ENCODE data around the gene RABAC1.

Gene RABAC1

DNA sequence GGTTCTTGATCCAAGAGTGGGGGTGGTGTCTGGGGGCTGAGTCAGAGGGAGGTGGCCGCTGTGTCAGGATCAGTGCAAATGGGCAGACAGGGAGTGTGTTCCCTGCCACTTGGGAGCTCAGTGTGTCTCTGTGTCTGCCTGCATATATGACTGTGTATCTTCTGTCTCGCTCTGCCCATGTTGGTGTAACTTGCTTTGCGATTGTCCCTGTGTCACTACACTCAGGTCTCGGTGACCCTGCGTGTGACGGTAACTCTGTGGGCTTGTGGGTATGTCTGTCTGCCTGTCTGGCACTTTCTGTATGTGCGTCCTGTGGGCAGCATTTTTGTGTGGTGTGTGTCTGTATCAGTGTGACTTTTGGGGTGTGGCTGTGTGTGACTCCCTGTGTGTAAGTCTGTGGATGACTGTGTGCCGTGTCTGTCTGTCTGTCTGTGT, 22.7 kb downstream of the RABAC1 start:
- Histone ChIP-seq H3K27me3 (ENCODE audit: insufficient read depth, insufficient read length) (peaks cover 62% of the 10 kb centered on the region), H3K36me3 (ENCODE audit: insufficient read depth, insufficient read length, low read length) (no peaks in the 10 kb centered on the region), H3K9ac (ENCODE audit: insufficient read length, low read depth) (no peak overlapping the region), H3K4me1 (ENCODE audit: insufficient read depth, insufficient read length) (peaks cover 7% of the 10 kb centered on the region), H3K9me3 (ENCODE audit: insufficient read depth, low read length) (no peaks in the 10 kb centered on the region), H3K4me3 (ENCODE audit: insufficient read length, low read depth) (no peak overlapping the region)
- no peak for DNase-seq (ENCODE audit: low read depth, low spot score)
- TF ChIP-seq YY1 (IDR thresholded peaks at IDR 0.05; ENCODE audit: insufficient read depth, insufficient read length): no peak
- TF ChIP-seq ZNF274 (IDR thresholded peaks at IDR 0.05; ENCODE audit: low read depth, low read length): no peak
- no peak for TF ChIP-seq SUZ12 (IDR thresholded peaks at IDR 0.05; ENCODE audit: extremely low read depth, insufficient read depth, insufficient read length)

DNA sequence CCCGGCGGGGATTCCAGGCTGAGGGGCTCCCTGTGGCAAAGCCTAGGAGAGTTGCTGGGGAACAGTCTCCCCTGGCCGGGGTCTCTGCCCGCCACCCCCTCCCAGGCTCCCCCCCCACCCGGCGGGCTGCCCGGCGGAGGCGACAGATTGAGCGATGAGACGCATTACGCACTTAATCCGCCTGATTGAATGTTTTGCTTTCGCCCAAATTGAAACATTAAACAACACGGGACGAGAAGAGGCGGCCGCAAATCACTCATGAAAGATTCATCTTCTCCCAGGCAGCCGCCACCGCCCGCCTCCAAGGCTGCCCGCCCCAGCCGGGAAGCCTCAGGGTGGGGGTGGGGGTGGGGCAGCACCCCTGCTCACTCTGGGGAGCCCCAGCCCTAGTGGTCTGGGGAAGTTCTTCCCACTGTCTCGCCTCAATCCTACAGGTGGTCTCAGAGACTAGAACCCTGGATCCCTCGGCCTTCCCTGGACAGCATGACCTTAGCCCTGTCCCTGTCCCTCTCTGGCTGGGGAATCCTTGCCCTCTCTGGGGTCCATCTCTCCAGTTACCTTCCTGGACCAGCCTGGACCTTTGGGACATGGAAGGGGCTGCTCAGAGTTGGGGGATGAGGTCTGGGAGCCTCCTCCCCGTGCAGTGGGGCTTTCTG, 23.2 kb downstream of the RABAC1 start:
- Histone ChIP-seq H3K4me3 (ENCODE audit: insufficient read length, low read depth) (no peak overlapping the region), H3K27me3 (ENCODE audit: insufficient read depth, insufficient read length) (peaks cover 60% of the 10 kb centered on the region), H3K4me1 (ENCODE audit: insufficient read depth, insufficient read length) (peaks cover 9% of the 10 kb centered on the region), H3K36me3 (ENCODE audit: insufficient read depth, insufficient read length, low read length) (no peaks in the 10 kb centered on the region), H3K9me3 (ENCODE audit: insufficient read depth, low read length) (no peaks in the 10 kb centered on the region), H3K9ac (ENCODE audit: insufficient read length, low read depth) (no peak overlapping the region)
- DNase-seq (ENCODE audit: low read depth, low spot score): no peak
- no peak for TF ChIP-seq YY1 (IDR thresholded peaks at IDR 0.05; ENCODE audit: insufficient read depth, insufficient read length)
- no peak for TF ChIP-seq ZNF274 (IDR thresholded peaks at IDR 0.05; ENCODE audit: low read depth, low read length)
- TF ChIP-seq SUZ12 (IDR thresholded peaks at IDR 0.05; ENCODE audit: extremely low read depth, insufficient read depth, insufficient read length): no peak

DNA sequence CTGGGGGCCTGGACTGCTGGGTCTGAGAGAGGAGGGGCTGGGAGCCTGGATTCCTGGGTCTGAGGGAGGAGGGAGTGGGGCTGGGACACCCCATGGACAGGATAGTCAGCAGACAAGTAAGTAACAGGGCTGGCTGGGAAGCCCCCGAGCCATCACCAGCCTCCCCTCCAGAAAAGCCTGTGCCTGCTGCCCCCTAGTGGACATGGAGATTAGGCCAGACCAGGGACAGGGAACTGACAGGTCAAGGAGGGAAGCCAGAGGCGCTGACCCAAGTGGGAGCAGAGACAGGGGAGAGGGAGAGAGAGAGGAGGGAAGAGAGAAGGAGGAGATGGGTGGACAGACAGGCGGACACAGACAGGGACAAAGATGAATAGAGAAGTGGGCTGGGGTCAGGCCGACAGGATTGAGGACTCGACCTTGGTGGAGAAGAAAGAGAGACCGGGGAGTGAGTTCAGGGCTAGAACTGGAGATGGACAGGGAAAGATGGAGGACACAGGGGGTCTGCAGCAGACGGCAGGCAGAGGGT, 24.2 kb downstream of the RABAC1 start:
- DNase-seq (ENCODE audit: low read depth, low spot score): peak; percentile 46
- peaks cover 64% of the 10 kb centered on the region for H3K27me3 ChIP-seq (ENCODE audit: insufficient read depth, insufficient read length)
- no peaks in the 10 kb centered on the region for H3K9me3 ChIP-seq (ENCODE audit: insufficient read depth, low read length)
- H3K36me3 ChIP-seq (ENCODE audit: insufficient read depth, insufficient read length, low read length): no peaks in the 10 kb centered on the region
- H3K9ac ChIP-seq (ENCODE audit: insufficient read length, low read depth): no peak overlapping the region
- no peak overlapping the region for H3K4me3 ChIP-seq (ENCODE audit: insufficient read length, low read depth)
- TF ChIP-seq ZNF274 (IDR thresholded peaks at IDR 0.05; ENCODE audit: low read depth, low read length): no peak
- no peak for TF ChIP-seq YY1 (IDR thresholded peaks at IDR 0.05; ENCODE audit: insufficient read depth, insufficient read length)
- TF ChIP-seq SUZ12 (IDR thresholded peaks at IDR 0.05; ENCODE audit: extremely low read depth, insufficient read depth, insufficient read length): no peak
- peaks cover 9% of the 10 kb centered on the region for H3K4me1 ChIP-seq (ENCODE audit: insufficient read depth, insufficient read length)

DNA sequence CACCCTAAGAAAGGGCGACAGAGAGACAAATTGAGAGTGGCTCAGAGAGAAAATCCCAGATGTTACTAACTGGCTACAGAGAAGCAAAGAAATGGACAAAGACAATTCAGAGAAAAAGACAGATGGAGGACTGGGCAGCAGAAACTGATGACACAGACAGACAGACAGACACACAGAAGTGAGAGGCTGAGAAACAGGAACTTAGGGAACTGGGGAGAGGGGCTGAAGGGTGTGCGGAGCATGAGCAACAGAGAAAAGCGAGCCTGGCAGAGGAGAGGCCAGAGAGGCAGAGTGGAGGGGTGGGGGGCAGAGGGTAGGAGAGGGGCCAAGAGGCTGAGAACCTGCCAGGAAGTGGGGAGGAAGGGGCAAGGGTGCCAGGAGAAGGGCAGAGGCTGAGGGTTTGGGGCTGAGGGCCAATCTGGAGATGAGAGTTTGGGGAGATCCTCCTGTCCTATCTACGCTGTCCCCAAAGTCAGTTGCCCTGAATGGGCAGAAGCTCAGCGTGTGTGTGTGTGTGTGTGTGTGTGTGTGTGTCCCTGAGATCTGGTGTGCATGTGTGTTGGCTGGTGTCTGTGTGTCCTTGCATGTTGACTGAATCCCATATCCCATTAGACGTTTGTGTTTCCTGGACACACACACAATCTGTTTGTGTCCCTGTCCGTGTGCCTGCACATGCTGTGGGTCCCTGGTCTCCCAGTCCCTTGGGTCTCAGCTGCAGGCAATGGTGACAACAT, 25.3 kb downstream of the RABAC1 start:
- Histone ChIP-seq H3K36me3 (ENCODE audit: insufficient read depth, insufficient read length, low read length) (no peaks in the 10 kb centered on the region), H3K4me1 (ENCODE audit: insufficient read depth, insufficient read length) (peaks cover 13% of the 10 kb centered on the region), H3K27me3 (ENCODE audit: insufficient read depth, insufficient read length) (peaks cover 75% of the 10 kb centered on the region), H3K4me3 (ENCODE audit: insufficient read length, low read depth) (no peak overlapping the region), H3K9ac (ENCODE audit: insufficient read length, low read depth) (peak overlapping the region; percentile 22), H3K9me3 (ENCODE audit: insufficient read depth, low read length) (no peaks in the 10 kb centered on the region)
- DNase-seq (ENCODE audit: low read depth, low spot score): no peak
- TF ChIP-seq YY1 (IDR thresholded peaks at IDR 0.05; ENCODE audit: insufficient read depth, insufficient read length) (no peak), ZNF274 (IDR thresholded peaks at IDR 0.05; ENCODE audit: low read depth, low read length) (no peak)

DNA sequence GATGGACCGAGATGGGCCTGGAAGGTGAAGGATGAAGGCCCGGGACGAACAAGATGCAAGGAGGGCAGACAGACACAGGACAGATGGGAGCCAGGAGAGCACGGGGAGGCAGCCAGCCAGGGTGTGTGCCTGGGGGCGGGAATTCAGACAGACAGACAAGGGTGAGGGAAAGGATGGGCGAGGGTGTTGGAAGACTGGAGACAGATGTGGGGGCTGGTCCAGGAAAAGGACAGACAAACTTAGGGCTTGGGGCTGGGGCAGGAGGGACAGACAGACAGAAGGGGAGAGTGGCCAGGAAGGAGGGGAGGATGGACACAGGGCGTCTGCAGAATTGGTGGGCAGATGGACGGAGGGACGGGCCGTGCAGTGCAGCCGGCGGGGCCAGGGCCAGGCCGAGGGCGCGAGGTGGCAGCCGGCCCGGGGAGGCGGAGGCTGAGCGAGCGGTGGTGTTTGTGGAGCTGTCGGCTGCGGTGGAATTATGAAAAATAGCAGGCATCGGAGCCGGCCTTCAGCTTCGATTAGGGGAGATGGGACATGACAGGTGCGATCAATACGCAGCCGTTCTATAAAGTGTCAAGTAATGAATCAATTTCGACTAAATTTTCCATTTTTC, 26.3 kb downstream of the RABAC1 start:
- Histone ChIP-seq H3K36me3 (ENCODE audit: insufficient read depth, insufficient read length, low read length) (no peaks in the 10 kb centered on the region), H3K9ac (ENCODE audit: insufficient read length, low read depth) (no peak overlapping the region), H3K4me1 (ENCODE audit: insufficient read depth, insufficient read length) (peaks cover 15% of the 10 kb centered on the region), H3K4me3 (ENCODE audit: insufficient read length, low read depth) (no peak overlapping the region), H3K9me3 (ENCODE audit: insufficient read depth, low read length) (no peaks in the 10 kb centered on the region), H3K27me3 (ENCODE audit: insufficient read depth, insufficient read length) (peaks cover 83% of the 10 kb centered on the region)
- DNase-seq (ENCODE audit: low read depth, low spot score): no peak
- TF ChIP-seq YY1 (IDR thresholded peaks at IDR 0.05; ENCODE audit: insufficient read depth, insufficient read length) (no peak), SUZ12 (IDR thresholded peaks at IDR 0.05; ENCODE audit: extremely low read depth, insufficient read depth, insufficient read length) (no peak), ZNF274 (IDR thresholded peaks at IDR 0.05; ENCODE audit: low read depth, low read length) (no peak)

DNA sequence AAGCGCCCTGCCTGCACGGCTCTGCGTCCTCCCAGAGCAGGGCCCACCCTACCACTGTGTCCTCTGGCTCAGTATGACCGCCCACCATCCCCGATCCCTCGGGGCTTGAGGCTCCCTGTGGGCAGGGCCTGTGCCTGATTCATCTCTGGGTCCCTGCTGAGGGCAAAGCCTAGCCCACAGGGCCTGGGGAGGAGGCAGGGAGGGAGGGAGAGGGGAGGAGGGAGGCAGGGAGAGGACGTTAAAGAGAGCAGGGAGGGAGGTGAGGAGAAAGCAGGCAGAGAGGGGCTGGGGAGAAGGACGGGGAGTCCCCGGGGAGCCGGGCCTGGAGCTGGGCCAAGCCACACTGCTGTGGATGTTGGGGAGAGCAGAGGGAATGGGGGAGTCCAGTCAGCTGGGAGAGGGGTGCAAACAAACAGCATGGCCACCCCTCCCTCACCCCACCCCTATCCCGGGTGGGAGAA, 26.8 kb downstream of the RABAC1 start:
- H3K27me3 ChIP-seq (ENCODE audit: insufficient read depth, insufficient read length): peaks cover 88% of the 10 kb centered on the region
- peaks cover 15% of the 10 kb centered on the region for H3K4me1 ChIP-seq (ENCODE audit: insufficient read depth, insufficient read length)
- H3K9ac ChIP-seq (ENCODE audit: insufficient read length, low read depth): no peak overlapping the region

More for the DNA sequence above, 26.8 kb downstream of the RABAC1 start:
- no peak for DNase-seq (ENCODE audit: low read depth, low spot score)
- no peak for TF ChIP-seq SUZ12 (IDR thresholded peaks at IDR 0.05; ENCODE audit: extremely low read depth, insufficient read depth, insufficient read length)
- no peak for TF ChIP-seq ZNF274 (IDR thresholded peaks at IDR 0.05; ENCODE audit: low read depth, low read length)
- no peak for TF ChIP-seq YY1 (IDR thresholded peaks at IDR 0.05; ENCODE audit: insufficient read depth, insufficient read length)
- Histone ChIP-seq H3K4me3 (ENCODE audit: insufficient read length, low read depth) (no peak overlapping the region), H3K36me3 (ENCODE audit: insufficient read depth, insufficient read length, low read length) (no peaks in the 10 kb centered on the region), H3K9me3 (ENCODE audit: insufficient read depth, low read length) (no peaks in the 10 kb centered on the region)

All from NT2/D1 (cell line).